GM12878 (cell line): Measurements from ENCODE around the gene LARP4. TPM values are rescaled to one million over a fixed set of nuclear protein-coding genes. Genes with fewer than 3 reads are reported as not detected.

Source experiments
- ATAC-seq: fragments of 200-7000 bp; cut with Tn5 transposase; 3 replicates; pipeline ENCODE4 v1.9.1; 2020; ENCODE audit warnings: mild to moderate bottlenecking, moderate library complexity
- BruUV-seq: library from RNA; stranded (reverse); fragments of 400-500 nt; replicated peaks from 2 replicates; lab custom pipeline; 2021; lab: Mats Ljungman, UMichigan
- CTCF ChIA-PET: fragments of 300-600 bp; sonication (Branson Sonifier 250); formaldehyde crosslinking; extraction: SDS; loops from one replicate; lab custom pipeline; 2021; ENCODE audit warnings: inconsistent platforms; lab: Yijun Ruan, JAX
- POLR2A ChIA-PET: fragments of 350-600 bp; formaldehyde crosslinking; extraction: SDS; loops from one replicate; lab custom pipeline; 2021; ENCODE audit warnings: inconsistent platforms; lab: Charles Lee
- RAD21 ChIA-PET: fragments of 300-600 bp; sonication (Branson Sonifier 250); formaldehyde crosslinking; loops from one replicate; lab custom pipeline; 2023; ENCODE audit warnings: antibody characterized with exemption; ENCODE audit not compliant: unreplicated experiment; lab: Charles Lee
- SMC1A ChIA-PET: fragments of 300-600 bp; sonication (Branson Sonifier 250); formaldehyde crosslinking; loops from one replicate; lab custom pipeline; 2023; ENCODE audit not compliant: unreplicated experiment, uncharacterized antibody; lab: Charles Lee
- DNase-seq: peaks from one replicate; pipeline ENCODE4 v3.0.0-alpha.2; 2011; ENCODE audit warnings: low read depth, low spot score
- FAIRE-seq: peaks from 3 replicates; lab custom pipeline; 2011; peaks lifted over from hg19 to GRCh38; lab: Jason Lieb, UNC
- H2AFZ ChIP-seq: 2 replicates; pipeline ENCODE4 v1.6.0; 2011; ENCODE audit warnings: low read depth, low read length, control low read depth; ENCODE audit not compliant: control insufficient read depth
- H3K27ac ChIP-seq: 2 replicates; pipeline ENCODE4 v1.5.1; 2011; ENCODE audit warnings: control low read depth; ENCODE audit not compliant: control insufficient read depth, insufficient read depth
- H3K27me3 ChIP-seq, 2 experiments: replicated peaks in 1 of 2; 2 replicates each; pipeline versions ENCODE4 v1.6.0 to v1.6.1; 2011; ENCODE audit warnings: low read length in 1 of 2; ENCODE audit not compliant: control insufficient read depth in 2 of 2, insufficient read depth in 2 of 2
- H3K36me3 ChIP-seq, 2 experiments: 2 replicates each; pipeline ENCODE4 v1.5.1; 2011; ENCODE audit warnings: low read length in 1 of 2; ENCODE audit not compliant: control insufficient read depth in 2 of 2, insufficient read depth in 2 of 2
- H3K4me1 ChIP-seq: 2 replicates; pipeline ENCODE4 v1.6.1; 2011; ENCODE audit warnings: mild to moderate bottlenecking, low read length, moderate library complexity, mixed read lengths; ENCODE audit not compliant: control insufficient read depth, insufficient read depth
- H3K4me2 ChIP-seq: 2 replicates; pipeline ENCODE4 v1.6.0; 2011; ENCODE audit warnings: control low read depth; ENCODE audit not compliant: control insufficient read depth, insufficient read depth
- H3K4me3 ChIP-seq: fragments of 200-600 bp; sonication (generic); 2 replicates; pipeline ENCODE4 v1.5.1; 2016
- H3K79me2 ChIP-seq: 2 replicates; pipeline ENCODE4 v1.6.0; 2011; ENCODE audit warnings: low read length; ENCODE audit not compliant: control insufficient read depth, insufficient read depth
- H3K9ac ChIP-seq: 2 replicates; pipeline ENCODE4 v1.8.0; 2011; ENCODE audit warnings: low read length, control low read depth, mixed read lengths; ENCODE audit not compliant: control insufficient read depth, insufficient read depth
- H3K9me3 ChIP-seq: replicated peaks from 3 replicates; pipeline ENCODE4 v1.5.1; 2011; ENCODE audit warnings: mild to moderate bottlenecking, low read length; ENCODE audit not compliant: control insufficient read depth, insufficient read depth
- H4K20me1 ChIP-seq: 2 replicates; pipeline ENCODE4 v1.6.0; 2011; ENCODE audit not compliant: control insufficient read depth, insufficient read depth
- ASH2L ChIP-seq: fragments of 300-600, 200-600 bp; sonication (generic); IDR thresholded peaks from 2 replicates; pipeline ENCODE4 v1.6.1; 2017; ENCODE audit warnings: low read depth, mild to moderate bottlenecking, borderline replicate concordance
- BCL11A ChIP-seq: IDR thresholded peaks from 2 replicates; pipeline ENCODE4 v1.6.1; 2011; ENCODE audit warnings: low read depth, low read length
- BRCA1 ChIP-seq: IDR thresholded peaks from 2 replicates; pipeline ENCODE4 v1.6.1; 2011; ENCODE audit warnings: low read depth, low read length, improper control_type of control experiment
- EZH2 ChIP-seq: IDR thresholded peaks from 2 replicates; pipeline ENCODE4 v1.6.1; 2012; ENCODE audit warnings: low read depth, mild to moderate bottlenecking, control low read depth, inconsistent platforms, low read length, borderline replicate concordance; ENCODE audit not compliant: control insufficient read depth
- HDAC2 ChIP-seq: fragments of 200-600 bp; sonication (generic); IDR thresholded peaks from 2 replicates; pipeline ENCODE4 v1.6.1; 2017
- MXI1 ChIP-seq: fragments of 150-350 bp; IDR thresholded peaks from 2 replicates; pipeline ENCODE4 v1.6.1; 2011; ENCODE audit warnings: low read depth, mild to moderate bottlenecking, inconsistent platforms, low read length, improper control_type of control experiment
- PAX8 ChIP-seq: fragments of 450-650 bp; IDR thresholded peaks from 2 replicates; pipeline ENCODE4 v1.6.1; 2017; ENCODE audit warnings: mild to moderate bottlenecking, moderate library complexity
- PKNOX1 ChIP-seq: fragments of 450-650 bp; IDR thresholded peaks from 2 replicates; pipeline ENCODE4 v1.6.1; 2016; ENCODE audit warnings: mild to moderate bottlenecking
- PML ChIP-seq: IDR thresholded peaks from 2 replicates; pipeline ENCODE4 v1.6.1; 2012; ENCODE audit warnings: low read length, inconsistent platforms
- SMC3 ChIP-seq: IDR thresholded peaks from 2 replicates; pipeline ENCODE4 v1.6.1; 2011; ENCODE audit warnings: low read length, improper control_type of control experiment, borderline replicate concordance
- SRF ChIP-seq, 2 experiments: IDR thresholded peaks; 2 replicates each; pipeline ENCODE4 v1.6.1; 2011; ENCODE audit warnings: low read depth in 2 of 2, low read length in 2 of 2, mild to moderate bottlenecking in 1 of 2, moderate library complexity in 1 of 2
- STAT3 ChIP-seq: IDR thresholded peaks from 2 replicates; pipeline ENCODE4 v1.6.1; 2011; ENCODE audit warnings: low read depth, low read length, improper control_type of control experiment
- TAF1 ChIP-seq: IDR thresholded peaks from 2 replicates; pipeline ENCODE4 v1.6.1; 2011; ENCODE audit warnings: mild to moderate bottlenecking, low read depth, low read length, borderline replicate concordance
- TARDBP ChIP-seq: IDR thresholded peaks from 2 replicates; pipeline ENCODE4 v1.6.1; 2016; ENCODE audit warnings: borderline replicate concordance
- USF2 ChIP-seq: IDR thresholded peaks from 2 replicates; pipeline ENCODE4 v1.6.1; 2011; ENCODE audit warnings: low read depth, low read length, improper control_type of control experiment, borderline replicate concordance
- YY1 ChIP-seq: IDR thresholded peaks from 2 replicates; pipeline ENCODE4 v1.6.1; 2011; ENCODE audit warnings: low read depth, mild to moderate bottlenecking, low read length
- ZNF384 ChIP-seq: IDR thresholded peaks from 2 replicates; pipeline ENCODE4 v1.6.1; 2012; ENCODE audit warnings: low read depth, mild to moderate bottlenecking, low read length, improper control_type of control experiment, borderline replicate concordance
- WGBS: methylation state at CpG from one replicate; pipeline ENCODE4 v1.1.6; 2016; ENCODE audit warnings: low lambda C conversion rate; ENCODE audit not compliant: insufficient replicate concordance, insufficient coverage; ENCODE audit errors: missing lambda C conversion rate; 5-methylcytosine and 5-hydroxymethylcytosine counted together
- in situ Hi-C: fragments of 300-500 bp; cut with MboI; formaldehyde crosslinking; loops from 9 replicates; pipeline ENCODE4 v1.14.3; 2018; ENCODE audit warnings: mixed read lengths
- intact Hi-C: fragments of 100-400 bp; cut with micrococcal nuclease; formaldehyde crosslinking; loops from one replicate; pipeline ENCODE4 v1.14.2; 2022; ENCODE audit not compliant: unreplicated experiment
- polyA plus RNA-seq, 11 experiments: library from polyadenylated mRNA; depleted of rRNA in 4 of 11; unstranded in 6 of 11; stranded (reverse) in 5 of 11; fragments of >200 nt; fragmentation: Nextera tagmentation in 4 of 11; fragmentation: Illumina TruSeq in 1 of 11; extraction: Ambion mirVana in 4 of 11; extraction: Trizol in 1 of 11; gene quantifications; 1 replicate in 1 of 11; 2 replicates in 10 of 11; pipeline versions ENCODE4 v1.2.1 to v1.2.3, GENCODE V29; 2011 to 2016; ENCODE audit warnings: inconsistent platforms in 2 of 11, missing spikeins in 2 of 11, low read depth in 1 of 11
- total RNA-seq, 4 experiments: library from RNA; depleted of rRNA in 3 of 4; stranded (reverse); fragments of >200 nt in 3 of 4; fragmentation: Illumina TruSeq in 1 of 4; extraction: Trizol in 1 of 4; gene quantifications; 2 replicates each; pipeline versions ENCODE4 v1.2.1 to v1.2.3, GENCODE V29; 2013 to 2021

LARP4 gene
- total and polyA plus RNA-seq, 10 of the 15 experiments (the other 5 are each of a cell fraction or from before 2014, with no cell fraction given), result 24.1 to 72.6 (median 35.6) TPM

- CTCF ChIA-PET, result interaction anchor here (0.6 to 8.7 kb wide), 28 partner anchors 13 to 835 kb away, joined by 3 to 181 read pairs (median 4); no protein-coding TSS in a partner anchor
- BruUV-seq, result TSS peak; percentile 56
- peak overlapping the region; percentile 89 for H3K27ac ChIP-seq
- 0% methylated on average over 11 of the region's 11 CpGs for WGBS
- in situ Hi-C loops, result loop anchor here (5.0 kb wide), 1 partner anchor 131 kb away; no protein-coding TSS in a partner anchor
- no peaks in the 10 kb centered on the region for H4K20me1 ChIP-seq
- H3K9me3 ChIP-seq, result no peaks in the 10 kb centered on the region
- DNase-seq, result no peak
- POLR2A ChIA-PET, result interaction anchor here (0.6 to 6.4 kb wide), 14 partner anchors 8 to 293 kb away, joined by 3 to 58 read pairs (median 4); partner anchors contain the start of gene ATF1
- peaks cover 62% of the 10 kb centered on the region for H3K79me2 ChIP-seq
- peak; percentile 35 for FAIRE-seq
- peak overlapping the region; percentile 86 for H2AFZ ChIP-seq
- RAD21 ChIA-PET, result interaction anchor here (0.6 to 8.6 kb wide), 25 partner anchors 8 to 320 kb away, joined by 3 to 179 read pairs (median 5); partner anchors contain the start of gene ATF1
- ATAC-seq, result peak; percentile 56
- H3K27me3 ChIP-seq, result no peaks in the 10 kb centered on the region
- peak overlapping the region; percentile 95 for H3K9ac ChIP-seq
- peaks cover 22% of the 10 kb centered on the region for H3K4me1 ChIP-seq
- SMC1A ChIA-PET, result interaction anchor here (0.6 to 12.5 kb wide), 27 partner anchors 9 to 836 kb away, joined by 3 to 227 read pairs (median 6); no protein-coding TSS in a partner anchor
- H3K4me2 ChIP-seq, result peak overlapping the region; percentile 88
- H3K4me3 ChIP-seq, result peak overlapping the region; percentile 96
- intact Hi-C loops, result loop anchor here (2.0 to 5.0 kb wide), 2 partner anchors 36 to 229 kb away; no protein-coding TSS in a partner anchor
- H3K36me3 ChIP-seq, result no peaks in the 10 kb centered on the region
- TF ChIP-seq ASH2L (no peak), EZH2 (no peak), PKNOX1 (0 out of 2 replicates have a peak, but pooled peaks have one; percentile 7), MXI1 (peak; percentile 29; the same call in 1 of the 2 replicates), PML (peak; percentile 63; the same call in 1 of the 2 replicates), HDAC2 (no peak), TAF1 (no peak), YY1 (no peak), STAT3 (no peak), PAX8 (no peak), SMC3 (0 out of 2 replicates have a peak, but pooled peaks have one; percentile 4), BCL11A (no peak), USF2 (peak; percentile 24; the same call in 1 of the 2 replicates), TARDBP (no peak), SRF (IDR thresholded peaks at IDR 0.05; ENCODE audit: low read depth in 2 of 2, low read length in 2 of 2) (no peak), ZNF384 (no peak), BRCA1 (no peak)
Observed at GRCh38 chr12:50505675-50506530, 105.2 kb downstream of the LARP4 start.
